B cell (primary cell): ENCODE measurements around the gene HES6. TPM values are rescaled to one million over a fixed set of nuclear protein-coding genes. Genes with fewer than 3 reads are reported as not detected.

ENCODE experiments used
- ATAC-seq: fragments of 200-7000 bp; cut with Tn5 transposase; one replicate; pipeline ENCODE4 v1.10.0; 2021; ENCODE audit warnings: low read depth, mild to moderate bottlenecking, moderate number of reproducible peaks, moderate library complexity
- CTCF ChIA-PET: fragments of 350-600 bp; sonication (Branson Sonifier 250); formaldehyde crosslinking; loops from one replicate; lab custom pipeline; 2021; ENCODE audit warnings: antibody characterized with exemption, inconsistent platforms; lab: Charles Lee
- POLR2A ChIA-PET: fragments of 350-600 bp; sonication (Branson Sonifier 250); formaldehyde crosslinking; loops from one replicate; lab custom pipeline; 2021; ENCODE audit warnings: antibody characterized with exemption; lab: Charles Lee
- DNase-seq: peaks from one replicate; pipeline ENCODE4 v3.0.0; 2013
- H2AFZ ChIP-seq: 2 replicates; pipeline ENCODE4 v1.6.1; 2012; ENCODE audit warnings: mild to moderate bottlenecking, low read depth, low read length; ENCODE audit not compliant: insufficient read depth, poor library complexity, severe bottlenecking
- H3K27ac ChIP-seq, 2 donors: 1 replicate in 1 of 2; 2 replicates in 1 of 2; pipeline ENCODE4 v1.5.1; 2012 to 2013; ENCODE audit warnings: low read length in 2 of 2, mild to moderate bottlenecking in 2 of 2, moderate library complexity in 1 of 2
- H3K27me3 ChIP-seq, 4 experiments: fragments of 200-600 bp in 1 of 4; sonication (generic) in 1 of 4; replicated peaks in 1 of 4; 1 replicate in 2 of 4; 2 replicates in 2 of 4; pipeline versions ENCODE4 v1.6.1 to v1.7.0; 2013 to 2016; ENCODE audit warnings: low read length in 3 of 4, mild to moderate bottlenecking in 2 of 4, mixed read lengths in 1 of 4, moderate library complexity in 1 of 4; ENCODE audit not compliant: insufficient read depth in 4 of 4, control insufficient read depth in 3 of 4; ENCODE audit errors: control extremely low read depth in 1 of 4
- H3K36me3 ChIP-seq, 2 experiments: replicated peaks in 1 of 2; 1 replicate in 1 of 2; 2 replicates in 1 of 2; pipeline versions ENCODE4 v1.6.1 to v1.7.1; 2013; ENCODE audit warnings: low read length in 1 of 2; ENCODE audit not compliant: insufficient read depth in 2 of 2, control insufficient read depth in 1 of 2; ENCODE audit errors: control extremely low read depth in 1 of 2, extremely low read depth in 1 of 2
- H3K4me1 ChIP-seq, 2 donors: fragments of 200-600 bp in 1 of 2; sonication (generic) in 1 of 2; 1 replicate in 1 of 2; 2 replicates in 1 of 2; pipeline versions ENCODE4 v1.5.1 to v1.6.1; 2013 to 2017; ENCODE audit warnings: low read length in 2 of 2; ENCODE audit not compliant: control insufficient read depth in 2 of 2, insufficient read depth in 2 of 2
- H3K4me2 ChIP-seq: replicated peaks from 2 replicates; pipeline ENCODE3; 2012; ENCODE audit warnings: mild to moderate bottlenecking, low read depth, low read length; ENCODE audit not compliant: poor library complexity, severe bottlenecking
- H3K4me3 ChIP-seq, 5 experiments: fragments of 200-600 bp in 1 of 5; sonication (generic) in 1 of 5; 1 replicate in 3 of 5; 2 replicates in 2 of 5; pipeline versions ENCODE4 v1.5.1 to v1.7.0; 2011 to 2016; ENCODE audit warnings: low read length in 4 of 5, mild to moderate bottlenecking in 4 of 5, low read depth in 2 of 5, control low read depth in 1 of 5, moderate library complexity in 1 of 5; ENCODE audit not compliant: insufficient read depth in 1 of 5; ENCODE audit errors: control extremely low read depth in 1 of 5, extremely low read depth in 1 of 5
- H3K79me2 ChIP-seq: fragments of 200-600 bp; sonication (generic); one replicate; pipeline ENCODE4 v1.6.0; 2016; ENCODE audit warnings: low read length; ENCODE audit not compliant: control insufficient read depth, insufficient read depth
- H3K9ac ChIP-seq: fragments of 200-600 bp; sonication (generic); 2 replicates; pipeline ENCODE4 v1.6.1; 2017; ENCODE audit warnings: mild to moderate bottlenecking, low read length, moderate library complexity
- H3K9me3 ChIP-seq, 3 donors: one replicate each; pipeline versions ENCODE4 v1.6.1 to v1.7.1; 2013; ENCODE audit warnings: low read length in 2 of 3; ENCODE audit not compliant: control insufficient read depth in 2 of 3, insufficient read depth in 1 of 3; ENCODE audit errors: control extremely low read depth in 1 of 3
- H4K20me1 ChIP-seq: 2 replicates; pipeline ENCODE4 v1.6.0; 2012; ENCODE audit warnings: mild to moderate bottlenecking, low read length; ENCODE audit not compliant: insufficient read depth, control insufficient read depth, poor library complexity, severe bottlenecking
- H3K27ac Mint-ChIP-seq: one replicate; pipeline ENCODE4 v1.8.0; 2021; ENCODE audit warnings: mixed read lengths
- H3K27me3 Mint-ChIP-seq: one replicate; pipeline ENCODE4 v1.8.0; 2021; ENCODE audit warnings: mixed read lengths
- H3K4me1 Mint-ChIP-seq: one replicate; pipeline ENCODE4 v1.8.0; 2021; ENCODE audit warnings: mixed read lengths
- H3K4me3 Mint-ChIP-seq: one replicate; pipeline ENCODE4 v1.8.0; 2021; ENCODE audit warnings: mixed read lengths
- H3K9me3 Mint-ChIP-seq: one replicate; pipeline ENCODE4 v1.8.0; 2022; ENCODE audit warnings: mixed read lengths; ENCODE audit not compliant: insufficient read depth
- CTCF ChIP-seq: fragments of 200-600 bp; IDR thresholded peaks from one replicate; pipeline ENCODE4 v1.8.0; 2022; ENCODE audit warnings: antibody characterized with exemption, mild to moderate bottlenecking
- EZH2 ChIP-seq: IDR thresholded peaks from 2 replicates; pipeline ENCODE4 v1.6.1; 2012; ENCODE audit warnings: borderline replicate concordance, low read depth, mild to moderate bottlenecking, moderate library complexity, low read length; ENCODE audit not compliant: insufficient read depth, poor library complexity, severe bottlenecking
- WGBS: methylation state at CpG from one replicate; pipeline ENCODE4 v1.1.5; 2013; ENCODE audit warnings: missing lambda C conversion rate; ENCODE audit not compliant: insufficient coverage; 5-methylcytosine and 5-hydroxymethylcytosine counted together
- intact Hi-C: fragments of 100-400 bp; cut with micrococcal nuclease; formaldehyde crosslinking; loops from one replicate; pipeline ENCODE4 v1.10.0; 2022
- polyA plus RNA-seq: library from polyadenylated mRNA; depleted of rRNA; stranded (reverse); fragments of >200 nt; gene quantifications from 2 replicates; pipeline ENCODE4 v1.2.3, GENCODE V29; 2012
- total RNA-seq, 2 donors: library from RNA; stranded (reverse); fragments of 120-200 nt in 1 of 2; gene quantifications; 1 replicate in 1 of 2; 2 replicates in 1 of 2; pipeline versions ENCODE4 v1.2.3 to v1.2.4, GENCODE V29; 2013 to 2022

The HES6 gene
- total and polyA plus RNA-seq, 2 donors (not counting 1 experiment from before 2014, with no cell fraction given): 6.5 to 14.3 TPM

GRCh38 chr2:238236571-238236970 lies 3.3 kb downstream of the HES6 start:
- no peak overlapping the region for H2AFZ ChIP-seq
- Mint-ChIP-seq H3K9me3 (no peaks in the 10 kb centered on the region), H3K27me3 (peaks cover 21% of the 10 kb centered on the region), H3K4me1 (peaks cover 28% of the 10 kb centered on the region), H3K4me3 (no peak overlapping the region), H3K27ac (no peak overlapping the region)
- peaks cover 0 to 20% (median 0%) of the 10 kb centered on the region in 3 donors for H3K9me3 ChIP-seq
- H3K27ac ChIP-seq: no peak overlapping the region
- TF ChIP-seq EZH2 (no peak), CTCF (no peak)
- H3K79me2 ChIP-seq: no peaks in the 10 kb centered on the region
- no peak for DNase-seq
- intact Hi-C loops: loop anchor here (5.0 kb wide), 1 partner anchor 86 kb away; the partner anchor contains the start of gene TRAF3IP1
- no peak overlapping the region for H3K4me3 ChIP-seq
- no peak overlapping the region for H3K4me2 ChIP-seq
- peaks cover 0 to 46% (median 17%) of the 10 kb centered on the region in 4 experiments for H3K27me3 ChIP-seq
- H3K4me1 ChIP-seq: peaks cover 14 to 23% of the 10 kb centered on the region in 2 donors
- CTCF ChIA-PET: no interaction called here
- WGBS: 93% methylated on average over 3 of the region's 4 CpGs
- peaks cover 5% of the 10 kb centered on the region for H4K20me1 ChIP-seq
- H3K9ac ChIP-seq: no peak overlapping the region
- ATAC-seq: no peak
- no peaks in the 10 kb centered on the region for H3K36me3 ChIP-seq
- POLR2A ChIA-PET: no interaction called here

DNA sequence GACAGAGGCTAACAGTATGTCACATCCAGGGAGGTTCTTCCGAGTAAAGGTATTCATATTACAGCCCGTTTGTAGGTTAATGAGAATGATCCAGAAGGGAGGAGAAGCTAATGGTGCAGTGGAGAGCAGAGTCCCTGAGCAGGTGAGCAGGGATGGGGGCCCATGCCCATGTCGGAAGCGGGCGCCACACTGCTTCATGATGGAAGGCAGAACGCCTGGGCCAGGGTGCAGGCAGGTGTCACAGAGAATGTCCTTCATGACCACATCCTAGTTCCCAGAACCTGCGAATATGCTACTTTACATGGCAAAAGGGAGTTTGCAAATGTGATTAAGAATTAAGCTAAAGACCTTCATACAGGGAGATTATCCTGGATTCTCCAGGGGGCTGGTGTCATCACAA lies 4.0 kb downstream of the HES6 start:
- H3K9ac ChIP-seq: no peak overlapping the region
- no peak overlapping the region for H3K4me3 ChIP-seq
- peak overlapping the region; percentile 84 for H3K4me3 Mint-ChIP-seq
- peaks cover 0 to 46% (median 17%) of the 10 kb centered on the region in 4 experiments for H3K27me3 ChIP-seq
- no peak overlapping the region for H3K4me2 ChIP-seq
- H3K27ac Mint-ChIP-seq: no peak overlapping the region
- no peak for ATAC-seq
- H3K36me3 ChIP-seq: no peaks in the 10 kb centered on the region
- WGBS: 86% methylated on average over 6 of the region's 7 CpGs
- peaks cover 14 to 25% of the 10 kb centered on the region in 2 donors for H3K4me1 ChIP-seq
- no peaks in the 10 kb centered on the region for H3K9me3 Mint-ChIP-seq
- H2AFZ ChIP-seq: no peak overlapping the region
- H3K9me3 ChIP-seq: peaks cover 0 to 23% (median 0%) of the 10 kb centered on the region in 3 donors
- no peak overlapping the region for H3K27ac ChIP-seq
- peaks cover 5% of the 10 kb centered on the region for H4K20me1 ChIP-seq
- TF ChIP-seq EZH2 (no peak), CTCF (no peak)
- peak; percentile 7 for DNase-seq
- peaks cover 31% of the 10 kb centered on the region for H3K4me1 Mint-ChIP-seq
- H3K79me2 ChIP-seq: no peaks in the 10 kb centered on the region
- intact Hi-C loops: loop anchor here (5.0 kb wide), 1 partner anchor 86 kb away; the partner anchor contains the start of gene TRAF3IP1
- peaks cover 21% of the 10 kb centered on the region for H3K27me3 Mint-ChIP-seq
- CTCF ChIA-PET: interaction anchor here (0.6 kb wide), 1 partner anchor 654 kb away, joined by 3 read pairs; no protein-coding TSS in a partner anchor
- POLR2A ChIA-PET: interaction anchor here (0.5 kb wide), 1 partner anchor 296 kb away, joined by 7 read pairs; no protein-coding TSS in a partner anchor
